Left ventricle myocardium inferior (tissue), 1 donor: ENCODE measurements around the gene KNDC1. TPM values are rescaled to one million over a fixed set of nuclear protein-coding genes. Genes with fewer than 3 reads are reported as not detected.

Experiments
- DNase-seq: peaks from one replicate; pipeline ENCODE4 v3.0.0-alpha.2; 2020
- H3K27ac ChIP-seq: fragments of 200-600 bp; replicated peaks from 2 replicates; pipeline ENCODE4 v1.8.0; 2021
- H3K27me3 ChIP-seq: fragments of 200-600 bp; 2 replicates; pipeline ENCODE4 v1.8.0; 2021; ENCODE audit warnings: low read depth
- H3K36me3 ChIP-seq: fragments of 200-600 bp; 2 replicates; pipeline ENCODE4 v1.8.0; 2021
- H3K4me1 ChIP-seq: fragments of 200-600 bp; 2 replicates; pipeline ENCODE4 v1.8.0; 2021
- H3K4me3 ChIP-seq: fragments of 200-600 bp; 2 replicates; pipeline ENCODE4 v1.8.0; 2021; ENCODE audit warnings: mild to moderate bottlenecking, moderate library complexity
- H3K9me3 ChIP-seq: fragments of 200-600 bp; replicated peaks from 2 replicates; pipeline ENCODE4 v1.8.0; 2021
- intact Hi-C: fragments of 100-400 bp; cut with micrococcal nuclease; formaldehyde crosslinking; loops from one replicate; pipeline ENCODE4 v1.11.0; 2022
- total RNA-seq: library from RNA; stranded (reverse); fragmentation: NEBNext Ultra II Directional; extraction: Animal tissue kit (Norgen Biotek cat#: 25700); gene quantifications from one replicate; pipeline ENCODE4 v1.2.1, GENCODE V29; 2021
- TF ChIP-seq, protein P1 (sequence below): fragments of 200-600 bp; IDR thresholded peaks from 2 replicates; pipeline ENCODE4 v1.8.0; 2021; ENCODE audit warnings: antibody characterized with exemption, mild to moderate bottlenecking, borderline replicate concordance
- donor health status: DM: no; HTN: yes; CAD: no; lungs with severe emphysema.

KNDC1 gene
- total RNA-seq, 1 donor from 2014 or later: 0.11 TPM

GRCh38 chr10:133156674-133157579 lies 3.1 kb upstream of the KNDC1 start:
- H3K27me3 ChIP-seq: peaks cover 57% of the 10 kb centered on the region
- no peaks in the 10 kb centered on the region for H3K9me3 ChIP-seq
- DNase-seq: no peak

GRCh38 chr10:133157662-133158436 lies 2.2 kb upstream of the KNDC1 start:
- Histone ChIP-seq H3K4me1 (peaks cover 15% of the 10 kb centered on the region), H3K36me3 (no peaks in the 10 kb centered on the region), H3K9me3 (no peaks in the 10 kb centered on the region), H3K27me3 (peaks cover 59% of the 10 kb centered on the region), H3K4me3 (no peak overlapping the region), H3K27ac (no peak overlapping the region)
- TF ChIP-seq, protein P1, sequence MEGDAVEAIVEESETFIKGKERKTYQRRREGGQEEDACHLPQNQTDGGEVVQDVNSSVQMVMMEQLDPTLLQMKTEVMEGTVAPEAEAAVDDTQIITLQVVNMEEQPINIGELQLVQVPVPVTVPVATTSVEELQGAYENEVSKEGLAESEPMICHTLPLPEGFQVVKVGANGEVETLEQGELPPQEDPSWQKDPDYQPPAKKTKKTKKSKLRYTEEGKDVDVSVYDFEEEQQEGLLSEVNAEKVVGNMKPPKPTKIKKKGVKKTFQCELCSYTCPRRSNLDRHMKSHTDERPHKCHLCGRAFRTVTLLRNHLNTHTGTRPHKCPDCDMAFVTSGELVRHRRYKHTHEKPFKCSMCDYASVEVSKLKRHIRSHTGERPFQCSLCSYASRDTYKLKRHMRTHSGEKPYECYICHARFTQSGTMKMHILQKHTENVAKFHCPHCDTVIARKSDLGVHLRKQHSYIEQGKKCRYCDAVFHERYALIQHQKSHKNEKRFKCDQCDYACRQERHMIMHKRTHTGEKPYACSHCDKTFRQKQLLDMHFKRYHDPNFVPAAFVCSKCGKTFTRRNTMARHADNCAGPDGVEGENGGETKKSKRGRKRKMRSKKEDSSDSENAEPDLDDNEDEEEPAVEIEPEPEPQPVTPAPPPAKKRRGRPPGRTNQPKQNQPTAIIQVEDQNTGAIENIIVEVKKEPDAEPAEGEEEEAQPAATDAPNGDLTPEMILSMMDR: no peak
- intact Hi-C loops: no loop called here
- DNase-seq: no peak

More at GRCh38 chr10:133156674-133157579, 3.1 kb upstream of the KNDC1 start:
- Histone ChIP-seq H3K4me1 (peaks cover 15% of the 10 kb centered on the region), H3K36me3 (no peaks in the 10 kb centered on the region), H3K27ac (no peak overlapping the region), H3K4me3 (no peak overlapping the region)
- intact Hi-C loops: no loop called here
- TF ChIP-seq, protein P1: no peak

- Histone ChIP-seq H3K36me3 (no peaks in the 10 kb centered on the region), H3K4me1 (peaks cover 15% of the 10 kb centered on the region), H3K27me3 (peaks cover 59% of the 10 kb centered on the region), H3K9me3 (no peaks in the 10 kb centered on the region), H3K4me3 (no peak overlapping the region), H3K27ac (no peak overlapping the region)
- intact Hi-C loops: no loop called here
- no peak for DNase-seq
- TF ChIP-seq, protein P1: no peak
Measured at GRCh38 chr10:133158437-133158755, 1.6 kb upstream of the KNDC1 start.

DNA sequence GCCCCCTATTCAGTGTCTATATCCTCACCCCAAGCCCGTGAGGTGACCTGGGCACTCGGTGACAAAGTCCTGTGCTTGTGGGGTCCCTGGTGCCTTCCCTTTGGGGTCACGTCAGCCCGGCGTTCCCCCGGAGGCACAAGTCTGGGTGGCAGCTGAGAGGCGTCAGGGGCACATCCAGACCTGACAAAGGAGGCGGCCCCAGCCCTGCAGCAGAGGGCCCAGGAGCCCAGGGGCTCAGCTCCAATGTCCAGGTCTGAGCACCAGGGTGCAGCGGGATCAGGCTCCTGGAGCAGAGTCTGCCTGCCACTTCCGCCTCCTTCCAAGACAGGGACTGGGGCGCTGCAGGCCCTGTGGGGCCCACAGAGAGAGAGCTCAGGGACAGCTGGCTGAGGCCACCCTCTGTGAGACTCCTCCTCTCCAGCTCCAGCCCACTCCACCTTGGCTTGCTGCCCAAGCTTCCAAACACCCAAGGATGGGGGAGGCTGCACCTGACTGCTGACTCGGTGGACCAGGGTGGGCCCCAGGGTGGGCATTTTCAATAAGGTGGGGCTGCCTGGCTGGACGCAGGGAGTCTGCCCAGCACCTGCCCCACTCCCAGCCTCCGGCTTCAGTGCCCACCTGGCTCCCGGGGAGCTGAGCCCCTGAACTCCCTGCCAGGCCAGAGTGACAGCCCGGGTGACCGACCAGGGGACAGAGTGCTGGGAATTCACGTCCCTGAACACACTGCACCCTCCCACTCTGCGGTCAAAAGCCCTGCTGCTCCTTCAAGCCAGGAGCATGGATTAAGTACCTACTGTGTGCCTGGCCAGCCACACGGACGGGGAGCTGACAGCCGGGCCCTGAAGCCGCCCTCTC lies 1.0 kb upstream of the KNDC1 start:
- H3K4me1 ChIP-seq: peaks cover 15% of the 10 kb centered on the region
- H3K36me3 ChIP-seq: no peaks in the 10 kb centered on the region
- H3K27ac ChIP-seq: no peak overlapping the region
- H3K4me3 ChIP-seq: no peak overlapping the region
- H3K9me3 ChIP-seq: no peaks in the 10 kb centered on the region
- intact Hi-C loops: no loop called here
- H3K27me3 ChIP-seq: peaks cover 65% of the 10 kb centered on the region
- DNase-seq: no peak
- TF ChIP-seq, protein P1: no peak

DNA sequence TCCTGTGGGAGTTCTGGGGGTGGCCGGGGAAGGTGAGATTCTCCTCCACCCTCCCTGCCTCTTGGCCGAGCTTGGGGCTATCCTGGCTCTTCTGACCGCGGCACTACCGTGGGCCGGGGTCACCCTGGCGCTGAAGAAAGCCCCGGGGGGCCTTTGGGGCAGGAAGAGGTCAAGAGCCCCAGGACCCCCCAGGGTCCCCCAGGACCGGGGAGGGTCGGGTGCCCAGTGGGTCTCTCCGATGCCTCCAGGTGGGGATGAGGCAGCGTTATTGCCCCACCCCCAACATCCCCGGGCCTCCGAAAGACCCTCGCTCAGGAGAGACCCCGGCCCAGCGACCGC lies 439 bp upstream of the KNDC1 start:
- intact Hi-C loops: no loop called here
- H3K4me1 ChIP-seq: peaks cover 15% of the 10 kb centered on the region
- H3K4me3 ChIP-seq: no peak overlapping the region
- no peaks in the 10 kb centered on the region for H3K9me3 ChIP-seq
- peaks cover 71% of the 10 kb centered on the region for H3K27me3 ChIP-seq
- H3K36me3 ChIP-seq: no peaks in the 10 kb centered on the region
- DNase-seq: no peak
- no peak overlapping the region for H3K27ac ChIP-seq
- TF ChIP-seq, protein P1: no peak
